Gastroesophageal sphincter (tissue), 3 donors: ENCODE results near the gene WNT5B.

Experiments
- CTCF ChIP-seq, 4 experiments: fragments of 200-600 bp in 2 of 4; fragments of 450-650 bp in 2 of 4; sonication (generic) in 1 of 4; IDR thresholded peaks; one replicate each; pipeline ENCODE4 v1.5.1; 2017 to 2019; ENCODE audit warnings: antibody characterized with exemption in 4 of 4, mild to moderate bottlenecking in 2 of 4, moderate library complexity in 2 of 4
- POLR2A ChIP-seq, 2 donors: fragments of 450-650 bp; IDR thresholded peaks; one replicate each; pipeline ENCODE4 v1.6.1; 2017; ENCODE audit warnings: antibody characterized with exemption in 2 of 2, mild to moderate bottlenecking in 2 of 2, moderate library complexity in 1 of 2
- POLR2AphosphoS5 ChIP-seq: sonication (generic); formaldehyde crosslinking; IDR thresholded peaks from one replicate; pipeline ENCODE4 v1.6.1; 2017; ENCODE audit warnings: antibody characterized with exemption

GRCh38 chr12:1681493-1681807 is 52.4 kb downstream of the WNT5B start:
- TF ChIP-seq POLR2AphosphoS5 (no peak), CTCF (IDR thresholded peaks at IDR 0.05) (no peak), POLR2A (IDR thresholded peaks at IDR 0.05) (no peak)
